Common myeloid progenitor, CD34-positive (primary cell): ENCODE results near the gene CKAP4.

Experiments used
- CTCF ChIA-PET: fragments of 350-600 bp; sonication (Branson Sonifier 250); formaldehyde crosslinking; loops from one replicate; lab custom pipeline; 2021; ENCODE audit warnings: antibody characterized with exemption; lab: Charles Lee
- POLR2A ChIA-PET: fragments of 350-600 bp; sonication (Branson Sonifier 250); formaldehyde crosslinking; loops from one replicate; lab custom pipeline; 2021; ENCODE audit warnings: antibody characterized with exemption; lab: Charles Lee
- DNase-seq, 3 donors: peaks; one replicate each; pipeline versions ENCODE4 v3.0.0 to v3.0.0-alpha.2; 2013
- H3K27ac ChIP-seq, 2 experiments: 1 replicate in 1 of 2; 2 replicates in 1 of 2; pipeline ENCODE4 v1.7.0; 2013; ENCODE audit warnings: inconsistent platforms in 2 of 2, low read length in 2 of 2, mild to moderate bottlenecking in 2 of 2, low read depth in 1 of 2, moderate library complexity in 1 of 2; ENCODE audit not compliant: severe bottlenecking in 2 of 2, insufficient read depth in 1 of 2, poor library complexity in 1 of 2
- H3K27me3 ChIP-seq, 5 experiments: replicated peaks in 2 of 5; 1 replicate in 3 of 5; 2 replicates in 2 of 5; pipeline versions ENCODE4 v1.6.1 to v1.7.0; 2013; ENCODE audit warnings: low read length in 4 of 5, mild to moderate bottlenecking in 2 of 5, moderate library complexity in 2 of 5, inconsistent platforms in 1 of 5; ENCODE audit not compliant: insufficient read depth in 5 of 5, control insufficient read depth in 4 of 5
- H3K36me3 ChIP-seq, 4 experiments: 1 replicate in 2 of 4; 2 replicates in 2 of 4; pipeline versions ENCODE4 v1.6.1 to v1.7.0; 2013; ENCODE audit warnings: low read length in 3 of 4, control low read depth in 1 of 4, mild to moderate bottlenecking in 1 of 4; ENCODE audit not compliant: control insufficient read depth in 4 of 4, insufficient read depth in 4 of 4
- H3K4me1 ChIP-seq, 4 experiments: 1 replicate in 3 of 4; 2 replicates in 1 of 4; pipeline versions ENCODE4 v1.6.1 to v1.7.1; 2013; ENCODE audit warnings: low read length in 3 of 4, mild to moderate bottlenecking in 3 of 4, control low read depth in 1 of 4, inconsistent platforms in 1 of 4, moderate library complexity in 1 of 4; ENCODE audit not compliant: control insufficient read depth in 4 of 4, insufficient read depth in 4 of 4; ENCODE audit errors: control extremely low read depth in 1 of 4
- H3K4me3 ChIP-seq, 7 experiments: 1 replicate in 4 of 7; 2 replicates in 3 of 7; pipeline versions ENCODE4 v1.5.1 to v1.7.0; 2013; ENCODE audit warnings: mild to moderate bottlenecking in 7 of 7, low read length in 6 of 7, moderate library complexity in 6 of 7, inconsistent platforms in 2 of 7, low read depth in 2 of 7, control low read depth in 1 of 7; ENCODE audit not compliant: insufficient read depth in 4 of 7, control insufficient read depth in 1 of 7; ENCODE audit errors: extremely low read depth in 1 of 7
- H3K9me3 ChIP-seq, 5 experiments: 1 replicate in 4 of 5; 2 replicates in 1 of 5; pipeline versions ENCODE4 v1.6.1 to v1.7.1; 2013; ENCODE audit warnings: low read length in 4 of 5, mild to moderate bottlenecking in 2 of 5, inconsistent platforms in 1 of 5, low read depth in 1 of 5, moderate library complexity in 1 of 5; ENCODE audit not compliant: control insufficient read depth in 4 of 5, insufficient read depth in 2 of 5; ENCODE audit errors: control extremely low read depth in 1 of 5
- WGBS: methylation state at CpG from one replicate; pipeline ENCODE4 v1.1.5; 2013; ENCODE audit not compliant: insufficient coverage; 5-methylcytosine and 5-hydroxymethylcytosine counted together

CKAP4 gene

DNA sequence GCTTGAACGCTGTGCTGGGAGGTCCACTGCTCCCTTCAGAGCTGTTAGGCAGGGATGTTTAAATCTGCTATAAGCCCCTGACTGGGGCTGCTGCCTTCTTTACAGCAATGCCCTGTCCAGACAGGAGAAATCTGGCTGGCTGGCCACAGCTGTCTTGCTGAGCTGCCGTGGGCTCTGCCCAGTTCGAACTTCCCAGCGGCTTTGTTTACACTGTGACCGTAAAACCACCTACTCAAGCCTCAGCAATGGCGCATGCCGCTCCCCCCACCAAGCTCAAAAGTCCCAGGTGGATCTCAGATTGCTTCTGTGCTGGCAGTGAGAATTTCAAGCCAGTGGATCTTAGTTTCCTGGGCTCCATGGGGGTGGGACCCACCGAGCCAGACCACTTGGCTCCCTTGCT lies 35.8 kb downstream of the CKAP4 start:
- POLR2A ChIA-PET = no interaction called here

DNA sequence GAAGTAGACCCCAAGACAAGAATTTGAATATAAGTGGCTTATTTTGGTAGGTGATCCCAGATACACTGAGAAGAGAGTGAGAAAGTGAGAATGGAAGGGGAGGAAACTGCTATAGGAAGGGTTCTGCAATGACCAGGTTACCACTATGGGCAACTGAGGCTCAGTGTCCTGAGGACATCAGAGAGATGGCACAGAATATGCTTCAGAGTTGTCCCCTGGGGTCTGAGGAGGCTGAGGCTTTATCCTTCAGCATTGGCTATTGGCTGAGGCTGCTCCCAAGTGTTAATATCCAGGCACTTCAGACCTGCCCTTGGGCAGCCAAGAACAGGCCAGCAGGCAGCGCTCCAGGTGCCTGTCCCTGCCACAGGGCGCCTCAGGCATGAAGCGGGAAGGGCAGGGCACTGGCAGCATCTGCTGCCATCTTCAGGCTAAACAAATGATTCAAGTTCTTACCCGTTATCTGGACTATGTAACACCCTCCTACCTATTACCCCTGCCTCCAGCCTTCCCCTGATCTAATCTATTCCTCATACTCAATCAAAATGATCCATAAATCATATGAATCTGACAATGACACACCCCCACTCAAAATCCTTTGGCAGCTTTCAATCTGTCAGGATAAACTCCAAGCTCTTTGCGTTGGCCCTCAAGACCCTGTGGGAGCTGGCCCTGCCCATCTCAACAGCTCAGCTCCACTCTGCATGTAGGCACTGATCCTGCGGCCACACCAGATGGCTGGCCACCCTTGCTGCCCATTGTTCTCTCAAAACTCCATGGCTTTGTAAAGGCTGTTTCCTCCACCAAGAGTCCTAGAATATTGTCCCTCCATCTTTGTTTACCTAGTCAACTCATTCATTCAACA lies 42.4 kb downstream of the CKAP4 start:
- WGBS = 35% methylated on average over 6 of the region's 6 CpGs
- ChIA-PET CTCF (no interaction called here), POLR2A (interaction anchor here (0.6 kb wide), 1 partner anchor 614 kb away, joined by 3 read pairs; no protein-coding TSS in a partner anchor)
- Histone ChIP-seq H3K4me3 (no peak overlapping the region), H3K27ac (no peak overlapping the region), H3K4me1 (no peaks in the 10 kb centered on the region), H3K27me3 (no peaks in the 10 kb centered on the region), H3K9me3 (peaks cover 0 to 16% (median 1%) of the 10 kb centered on the region in 5 experiments), H3K36me3 (no peaks in the 10 kb centered on the region)
- no peak for DNase-seq

More for the DNA sequence above, 35.8 kb downstream of the CKAP4 start:
- Histone ChIP-seq H3K36me3 (no peaks in the 10 kb centered on the region), H3K4me3 (no peak overlapping the region), H3K27me3 (peaks cover 0 to 27% (median 4%) of the 10 kb centered on the region in 5 experiments), H3K4me1 (no peaks in the 10 kb centered on the region), H3K27ac (no peak overlapping the region), H3K9me3 (peaks cover 0 to 6% (median 0%) of the 10 kb centered on the region in 5 experiments)
- no peak for DNase-seq
- WGBS = 65% methylated on average over 6 of the region's 8 CpGs
- CTCF ChIA-PET = interaction anchor here (0.7 kb wide), 1 partner anchor 12 kb away, joined by 3 read pairs; no protein-coding TSS in a partner anchor

DNA sequence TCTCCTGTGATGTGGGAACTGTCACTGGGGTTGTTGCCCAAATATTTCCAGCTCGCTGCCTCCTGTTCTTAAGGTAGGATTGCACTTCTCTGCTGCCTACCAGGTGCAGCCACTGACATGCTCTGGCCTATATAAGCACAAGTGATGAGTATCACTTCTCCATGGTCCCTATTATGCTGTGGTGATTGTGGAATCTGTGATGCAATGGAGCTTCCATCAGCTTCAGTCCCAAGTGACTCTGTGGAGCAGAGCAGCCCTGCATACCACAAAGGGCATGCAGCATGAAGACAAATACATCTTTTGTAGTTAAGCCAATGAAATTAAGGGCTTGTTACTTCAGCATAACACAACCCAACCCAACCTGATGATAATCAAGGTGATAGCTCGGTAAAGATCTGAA lies 43.5 kb downstream of the CKAP4 start:
- ChIA-PET POLR2A (interaction anchor here (0.5 kb wide), 1 partner anchor 527 kb away, joined by 3 read pairs; no protein-coding TSS in a partner anchor), CTCF (no interaction called here)
- Histone ChIP-seq H3K27ac (no peak overlapping the region), H3K27me3 (peaks cover 0 to 4% (median 0%) of the 10 kb centered on the region in 5 experiments), H3K4me3 (no peak overlapping the region), H3K36me3 (no peaks in the 10 kb centered on the region), H3K4me1 (no peaks in the 10 kb centered on the region), H3K9me3 (peaks cover 0 to 16% (median 1%) of the 10 kb centered on the region in 5 experiments)
- 100% methylated on average over 1 of the region's 2 CpGs for WGBS
- no peak for DNase-seq

GRCh38 chr12:106197906-106198623 lies 49.8 kb downstream of the CKAP4 start:
- no peaks in the 10 kb centered on the region for H3K9me3 ChIP-seq
- CTCF ChIA-PET = no interaction called here
- no peaks in the 10 kb centered on the region for H3K36me3 ChIP-seq
- no peak overlapping the region for H3K4me3 ChIP-seq
- 100% methylated on average over 3 of the region's 8 CpGs for WGBS
- no peak for DNase-seq
- H3K27me3 ChIP-seq = peaks cover 0 to 13% (median 5%) of the 10 kb centered on the region in 5 experiments
- no peaks in the 10 kb centered on the region for H3K4me1 ChIP-seq
- H3K27ac ChIP-seq = no peak overlapping the region
- POLR2A ChIA-PET = no interaction called here

DNA sequence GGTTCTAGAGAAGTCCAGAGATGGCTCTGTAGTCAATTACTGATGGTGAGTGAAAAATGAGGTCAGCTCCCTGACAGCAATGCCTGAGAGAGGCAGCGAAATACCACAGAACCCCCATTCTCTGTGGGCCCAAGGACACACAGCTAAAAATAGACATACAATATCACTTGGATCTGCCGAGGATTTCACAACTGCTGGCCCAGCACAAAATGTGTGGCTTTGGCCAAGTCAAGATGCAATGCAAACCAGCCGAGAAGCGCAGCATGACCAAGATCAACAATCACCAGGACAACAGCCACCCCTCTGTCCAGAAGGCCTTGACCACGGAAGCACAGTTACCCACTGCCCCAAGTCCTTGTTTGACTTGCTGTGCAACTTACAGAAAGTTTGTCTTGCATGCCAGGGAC lies 52.2 kb downstream of the CKAP4 start:
- no peaks in the 10 kb centered on the region for H3K4me1 ChIP-seq
- H3K36me3 ChIP-seq = no peaks in the 10 kb centered on the region
- no peak for DNase-seq
- POLR2A ChIA-PET = no interaction called here
- peaks cover 0 to 13% (median 5%) of the 10 kb centered on the region in 5 experiments for H3K27me3 ChIP-seq
- 80% methylated on average over 4 of the region's 5 CpGs for whole genome bisulfite sequencing
- no peak overlapping the region for H3K27ac ChIP-seq
- CTCF ChIA-PET = no interaction called here
- H3K9me3 ChIP-seq = no peaks in the 10 kb centered on the region
- no peak overlapping the region for H3K4me3 ChIP-seq

GRCh38 chr12:106194351-106194750 lies 53.5 kb downstream of the CKAP4 start:
- no peak for DNase-seq
- Histone ChIP-seq H3K27me3 (peaks cover 0 to 11% (median 6%) of the 10 kb centered on the region in 5 experiments), H3K4me1 (no peaks in the 10 kb centered on the region), H3K9me3 (no peaks in the 10 kb centered on the region), H3K36me3 (no peaks in the 10 kb centered on the region), H3K4me3 (no peak overlapping the region), H3K27ac (no peak overlapping the region)
- ChIA-PET CTCF (no interaction called here), POLR2A (no interaction called here)
- 100% methylated on average over 1 of the region's 3 CpGs for WGBS
